ENCODE measurements around the gene IFI27L2.
"Not testable (repeated sequence)": the region's sequence is repeated elsewhere in the genome, so short reads cannot be mapped to it uniquely, and the experiment has no call there.

Gene IFI27L2, protein sequence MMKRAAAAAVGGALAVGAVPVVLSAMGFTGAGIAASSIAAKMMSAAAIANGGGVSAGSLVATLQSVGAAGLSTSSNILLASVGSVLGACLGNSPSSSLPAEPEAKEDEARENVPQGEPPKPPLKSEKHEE

DNA sequence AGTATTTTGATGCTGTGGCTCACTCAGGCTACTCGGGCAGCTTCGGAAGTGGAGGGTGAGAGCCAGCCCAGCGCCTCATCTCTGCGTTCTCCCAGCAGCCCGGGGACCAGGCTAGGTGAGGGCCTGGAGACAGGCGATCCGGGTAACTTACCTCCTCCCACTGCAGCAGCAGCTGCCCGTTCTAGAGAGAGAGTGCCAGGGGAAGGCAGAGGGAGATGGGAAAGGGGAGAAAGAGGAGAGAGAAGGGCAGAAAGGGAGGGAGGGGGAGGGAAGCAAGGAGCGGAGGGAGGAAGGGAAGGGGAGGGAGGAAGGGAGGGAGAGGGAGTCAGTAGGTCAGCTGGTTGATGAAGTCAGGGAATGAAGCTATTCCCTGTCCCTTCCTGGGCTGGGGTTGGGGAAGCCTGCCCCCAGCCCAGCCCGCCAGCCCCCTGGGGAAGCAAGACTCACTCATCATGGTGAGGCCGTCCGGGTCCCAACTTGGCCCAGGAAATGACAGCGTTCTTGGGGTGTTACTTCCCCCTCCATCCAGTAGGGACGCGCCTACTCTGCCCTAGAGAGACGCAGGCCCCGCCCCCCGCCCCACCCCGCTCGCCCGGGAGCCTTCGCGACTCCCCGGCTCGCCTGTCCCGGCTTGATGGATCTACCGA lies at the start of gene IFI27L2:
Gene IFI27L2 (minus strand): TSS at position 494 of the 647 bp plus-strand sequence. CDS start 40 bp downstream, at position 454.
- peak; percentile 79 for DNase-seq

DNA sequence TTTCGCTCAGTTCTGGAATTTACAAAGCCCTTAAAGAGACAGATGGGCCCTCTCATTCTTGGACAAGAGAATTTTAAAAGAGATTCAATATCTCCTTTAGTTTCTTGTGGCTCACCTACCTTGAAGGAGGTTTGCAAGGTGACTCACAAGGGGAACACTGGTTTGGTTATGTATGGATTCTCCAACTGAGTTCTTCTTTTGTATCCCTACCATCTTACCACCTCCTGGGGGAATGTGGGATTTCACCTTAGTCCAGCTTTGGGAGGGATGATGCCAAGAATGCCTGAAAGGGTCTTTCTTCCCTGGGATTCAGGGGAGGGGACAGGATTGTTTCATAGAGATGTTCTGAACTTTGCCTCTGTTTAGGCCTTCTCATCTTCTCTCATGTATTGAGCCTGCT lies 48.4 kb upstream of the IFI27L2 start:
- no peak for DNase-seq

DNA sequence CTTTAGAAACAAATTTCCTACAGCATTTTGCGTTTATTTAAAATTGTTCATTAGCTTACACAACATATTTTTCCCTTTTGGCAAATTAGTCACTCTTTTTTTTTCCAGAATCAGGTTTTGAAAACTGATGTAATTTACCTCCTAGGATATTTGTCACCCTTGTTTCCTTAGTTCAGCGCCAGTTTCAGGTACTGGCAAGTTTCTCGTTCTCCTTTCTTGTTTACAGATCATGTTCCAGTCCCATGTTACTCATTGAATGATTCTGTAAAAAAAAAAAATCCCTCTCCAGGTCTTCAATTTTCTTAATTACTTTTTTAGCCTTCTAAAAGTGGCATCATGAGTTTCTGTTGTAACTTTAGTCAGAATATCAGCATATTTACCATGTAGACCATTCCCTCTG lies 47.4 kb upstream of the IFI27L2 start:
- DNase-seq, result no peak

DNA sequence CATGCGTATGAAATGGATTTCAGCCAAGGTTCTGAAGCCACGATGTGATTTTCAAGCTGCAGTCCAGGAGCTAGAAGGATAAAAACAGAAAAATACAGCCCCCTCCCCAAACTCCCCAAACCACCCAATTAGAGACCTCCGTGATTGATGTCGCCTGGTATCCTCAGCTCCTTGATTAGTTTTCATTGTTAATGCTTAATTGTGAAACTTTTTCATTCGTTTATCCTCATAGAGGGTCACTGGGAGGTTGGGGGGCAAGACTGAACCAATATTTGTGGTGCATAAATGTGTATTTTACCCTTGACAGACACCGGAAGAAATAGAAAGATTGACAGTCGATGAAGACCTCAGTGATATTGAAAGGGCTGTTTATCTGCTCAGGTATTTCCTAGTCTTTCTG lies 46.3 kb upstream of the IFI27L2 start:
- no peak for DNase-seq

DNA sequence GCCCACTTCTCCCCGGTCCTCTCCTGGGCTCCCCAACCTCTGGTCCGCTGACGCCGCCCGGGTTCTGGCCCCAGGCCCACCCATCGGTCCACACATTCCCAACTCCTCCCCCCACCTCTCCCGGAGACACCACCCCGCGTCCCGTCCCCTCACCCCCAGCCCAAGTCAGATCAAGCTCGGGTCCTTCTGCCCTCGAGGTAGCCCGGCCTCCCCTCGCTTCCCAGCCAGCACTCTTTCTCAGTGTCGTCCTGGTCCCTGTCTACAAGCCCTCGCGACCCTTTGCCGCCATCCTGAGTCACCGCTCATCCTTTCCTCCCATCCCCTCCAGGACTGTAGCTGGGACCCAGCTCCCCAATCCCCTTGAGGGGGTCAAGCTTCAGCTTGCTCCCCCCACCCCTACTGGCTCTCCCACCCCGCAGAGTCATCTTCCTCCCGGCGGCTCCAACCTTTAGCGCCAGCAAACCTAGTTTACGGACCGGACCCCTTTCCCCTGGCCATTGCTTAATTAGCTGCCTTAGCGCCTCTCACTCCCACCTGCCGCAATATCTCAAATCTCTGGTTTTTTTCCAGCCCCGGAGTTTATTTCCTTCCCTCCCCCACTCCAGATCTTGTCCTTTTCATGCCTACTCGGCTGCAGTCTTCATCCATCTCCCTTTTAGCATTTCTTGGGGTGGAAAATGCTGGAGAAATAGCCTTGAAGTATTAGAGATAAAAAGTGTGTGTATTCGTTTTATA lies 45.8 kb upstream of the IFI27L2 start:
- DNase-seq, result no peak

DNA sequence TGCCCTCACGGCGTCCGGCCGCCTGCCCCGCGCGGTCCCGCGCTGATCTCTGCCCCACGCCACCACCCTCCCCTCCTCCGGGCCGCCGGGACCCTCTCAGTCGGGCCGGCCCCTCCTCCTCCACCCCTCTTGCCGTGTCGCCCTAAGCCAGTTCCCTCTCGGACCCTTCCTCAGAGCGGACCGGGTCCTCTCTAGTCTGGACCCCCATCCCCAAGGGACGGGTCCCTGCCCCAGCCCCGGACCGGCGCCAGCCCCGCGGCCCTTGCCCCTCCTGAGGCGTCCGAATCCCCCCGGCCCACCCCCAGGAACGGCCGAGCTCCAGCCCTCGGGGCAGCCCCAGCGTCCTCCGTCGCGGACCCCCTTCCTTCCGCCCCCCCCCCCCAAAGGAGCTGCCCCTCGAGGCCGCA lies 45.2 kb upstream of the IFI27L2 start:
- DNase-seq, result no peak

DNA sequence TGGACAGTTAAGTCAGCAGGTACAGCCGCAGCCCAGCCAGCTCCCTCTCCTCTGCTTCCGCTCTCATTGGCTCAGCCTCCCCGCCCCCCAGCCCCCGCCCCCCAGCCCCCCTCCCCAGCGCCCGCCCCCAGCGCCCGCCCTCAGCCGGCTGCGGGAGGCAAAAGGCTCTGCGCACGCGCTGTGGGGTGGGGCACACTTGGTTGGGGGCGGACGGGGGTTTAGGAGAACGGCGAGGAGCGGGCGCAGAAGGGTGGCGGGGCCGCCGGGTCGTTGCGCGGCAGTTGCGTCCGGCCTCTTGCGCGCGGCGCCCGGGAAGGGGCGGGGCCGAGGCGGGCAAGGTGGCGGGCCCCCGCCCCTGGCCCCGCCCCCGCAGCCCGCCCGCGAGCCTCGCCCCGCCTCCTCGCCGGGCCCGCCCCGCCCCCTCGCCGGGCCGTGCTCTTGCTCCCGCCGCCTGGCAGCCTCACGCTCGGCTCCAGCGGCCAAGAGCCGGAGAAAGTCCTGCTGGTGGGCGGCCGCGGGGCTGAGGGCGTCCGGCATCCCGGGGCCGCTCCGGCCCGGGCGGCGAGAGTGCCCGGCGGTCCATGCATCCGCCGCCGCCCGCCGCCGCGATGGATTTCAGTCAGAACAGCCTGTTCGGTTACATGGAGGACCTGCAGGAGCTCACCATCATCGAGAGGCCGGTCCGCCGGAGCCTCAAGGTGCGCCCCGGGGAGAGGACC lies 44.6 kb upstream of the IFI27L2 start, which contains the start of gene PPP4R4:
Gene PPP4R4 (plus strand): TSS at position 438 of the 719 bp plus-strand sequence. CDS start 144 bp downstream, at position 582.
- DNase-seq, result peak; percentile 90

DNA sequence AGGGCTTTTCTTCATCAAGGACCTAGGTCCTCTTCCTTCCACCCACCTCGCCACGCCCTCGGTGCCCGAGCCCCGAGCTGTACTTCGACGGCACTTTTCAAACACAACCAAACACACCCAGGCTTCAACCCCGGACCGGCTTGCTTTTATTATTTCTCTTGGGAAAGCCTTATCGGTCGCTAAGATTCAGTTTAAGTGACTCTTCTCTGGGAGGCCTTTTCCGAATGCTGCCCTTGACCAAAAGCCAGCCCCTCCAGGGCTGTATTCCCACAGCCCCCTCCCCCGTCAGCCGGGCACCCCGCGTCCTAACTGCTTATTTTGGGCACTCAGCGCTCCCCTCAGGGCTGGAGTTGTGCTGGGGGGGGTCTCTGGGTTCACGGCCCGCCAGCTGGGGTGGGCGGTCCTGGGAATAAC lies 44.1 kb upstream of the IFI27L2 start:
- peak; percentile 19 for DNase-seq

DNA sequence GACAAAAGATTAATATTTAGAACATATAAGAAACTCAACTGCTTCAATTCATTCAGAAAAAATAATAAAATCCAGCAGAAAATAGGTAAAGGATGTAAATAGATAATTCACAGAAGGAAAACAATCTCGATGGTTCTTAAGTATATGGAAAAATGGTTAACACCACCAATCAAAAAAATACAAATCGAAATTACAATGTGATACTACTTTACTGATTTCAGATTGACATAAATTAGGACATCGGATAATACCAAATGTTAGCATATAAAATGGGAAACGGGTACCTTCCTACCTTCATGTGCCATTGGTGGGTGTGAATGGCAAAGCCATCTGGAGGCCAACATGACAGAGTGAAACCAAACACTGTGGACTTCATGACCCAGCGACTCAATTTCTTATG lies 43.1 kb upstream of the IFI27L2 start:
- no peak for DNase-seq

DNA sequence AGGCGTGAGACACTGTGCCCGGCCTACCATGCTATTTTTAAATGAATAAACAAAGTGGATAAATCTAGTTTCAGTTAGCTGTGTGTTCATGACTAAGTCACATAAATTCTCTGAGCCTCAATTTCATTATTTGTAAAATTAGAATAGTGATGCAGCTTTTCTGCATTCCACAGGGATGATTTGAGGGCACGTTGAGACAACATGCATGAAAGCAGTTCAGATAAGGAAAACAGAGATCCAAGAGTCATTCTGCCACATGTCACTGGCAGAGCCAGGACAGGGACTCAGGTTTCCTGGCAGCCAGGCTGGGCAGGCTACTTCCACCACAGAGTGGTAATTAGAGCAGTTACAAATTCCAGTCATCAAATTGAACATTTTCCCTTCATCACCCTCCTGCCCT lies 41.8 kb upstream of the IFI27L2 start:
- no peak for DNase-seq

DNA sequence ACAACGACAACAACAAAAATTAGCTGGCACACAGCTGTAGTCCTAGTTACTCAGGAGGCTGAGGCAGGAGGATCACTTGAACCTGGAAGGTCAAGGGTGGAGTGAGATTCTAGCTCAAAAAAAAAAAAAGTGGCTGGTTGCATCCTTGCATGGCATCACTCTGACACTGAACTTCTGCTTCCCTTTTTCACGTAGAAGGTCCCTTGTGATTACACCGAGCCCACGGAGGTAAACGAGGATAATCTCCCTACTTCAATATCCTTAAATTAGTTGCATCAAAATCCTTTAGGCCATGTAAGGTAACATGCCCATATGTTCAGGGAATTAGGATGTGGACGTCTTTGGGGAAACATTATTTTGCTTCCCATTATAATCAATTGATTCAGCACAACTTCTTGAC lies 40.7 kb upstream of the IFI27L2 start:
- DNase-seq, result no peak

DNA sequence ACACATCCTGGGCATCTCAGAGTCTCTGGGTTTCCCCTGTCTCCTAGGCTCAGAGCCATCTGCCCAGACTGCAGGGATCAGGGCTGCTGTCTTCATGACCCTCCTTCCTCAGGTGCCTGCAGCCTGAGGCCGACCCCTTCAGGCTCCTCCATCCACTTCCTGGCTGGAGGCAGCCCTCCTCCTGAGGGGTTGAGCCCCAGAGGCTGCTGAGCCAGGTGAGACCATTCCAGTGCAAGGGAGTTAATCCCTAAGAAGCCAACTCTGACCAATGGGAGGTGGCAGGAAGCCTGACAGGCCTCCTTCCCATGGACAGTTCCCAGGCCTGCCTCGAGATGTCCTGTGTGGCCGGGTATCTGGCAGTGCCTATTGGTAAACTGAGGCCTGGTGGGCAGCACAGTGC lies 36.3 kb upstream of the IFI27L2 start:
- no peak for DNase-seq

DNA sequence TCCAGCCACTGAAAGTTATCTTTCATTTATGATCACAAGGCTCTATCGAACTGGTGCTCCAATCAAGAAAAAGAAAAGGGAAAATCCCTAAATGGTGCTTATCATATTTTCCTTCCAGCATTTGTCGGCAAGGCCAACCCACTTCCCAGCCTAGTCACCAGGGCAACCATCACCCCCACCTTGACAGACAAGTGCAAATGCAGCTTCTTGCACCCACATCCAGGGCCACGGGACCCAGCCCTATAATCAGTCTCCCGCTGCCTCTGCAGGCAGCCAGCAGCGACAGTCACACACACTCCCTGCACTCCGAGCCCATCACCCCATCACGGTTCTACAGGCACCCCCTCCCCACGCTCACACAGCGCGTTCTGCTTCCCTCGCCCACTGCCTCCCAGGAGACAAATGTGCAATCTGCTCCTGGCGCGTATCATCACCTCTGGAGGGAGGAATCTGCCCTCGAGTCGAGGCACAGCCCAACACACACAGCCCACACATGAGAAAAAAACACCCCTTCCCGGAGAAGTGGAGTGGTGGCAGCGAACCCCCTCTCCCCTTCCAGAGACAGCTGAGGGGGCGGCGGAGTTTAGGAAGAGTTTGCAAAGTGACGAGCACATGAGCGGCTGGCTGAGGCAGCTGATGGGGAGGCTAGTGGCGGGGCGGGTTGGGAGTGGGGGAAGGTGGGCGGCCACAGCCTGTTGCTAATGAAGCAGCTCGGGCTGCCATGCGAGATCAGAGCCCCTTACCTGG lies 35.5 kb upstream of the IFI27L2 start:
- no peak for DNase-seq

DNA sequence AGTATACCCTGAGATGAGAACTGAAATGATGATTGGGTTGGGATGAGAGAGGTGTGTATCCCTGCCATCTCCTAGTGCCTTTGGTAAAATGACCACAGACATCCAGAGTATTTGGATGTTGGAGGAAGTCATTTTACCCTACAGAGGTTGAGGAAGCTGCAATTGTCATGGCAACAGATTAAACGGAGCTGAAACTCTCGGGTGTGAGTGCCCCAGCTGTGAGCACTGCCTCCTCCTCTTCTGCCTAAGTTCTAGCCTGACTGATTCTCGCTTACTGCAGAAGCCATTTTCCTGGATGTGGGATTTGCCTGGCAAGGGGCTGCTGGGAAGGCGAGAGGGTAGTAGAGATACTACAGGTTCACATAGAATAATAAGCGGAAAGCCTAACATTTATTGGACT lies 34.4 kb upstream of the IFI27L2 start:
- DNase-seq, result no peak

DNA sequence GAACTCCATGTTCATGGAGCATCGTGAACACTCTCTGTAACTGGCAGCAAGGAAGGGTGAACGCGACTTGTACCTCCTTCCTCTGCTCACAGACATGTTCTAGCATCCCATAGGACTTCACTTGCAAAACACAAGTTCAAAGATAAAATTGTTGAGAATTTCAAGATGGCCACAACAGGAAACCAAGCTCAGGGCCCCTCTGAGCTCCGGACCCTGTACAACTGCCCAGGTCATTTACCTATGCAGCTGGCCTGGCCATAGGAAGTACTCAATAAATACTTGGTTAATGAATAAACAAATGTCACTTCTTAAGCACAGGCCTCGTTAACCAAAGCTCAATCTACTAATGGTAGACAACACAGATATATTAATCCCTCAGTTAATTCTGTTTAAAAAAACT lies 33.1 kb upstream of the IFI27L2 start:
- no peak for DNase-seq

DNA sequence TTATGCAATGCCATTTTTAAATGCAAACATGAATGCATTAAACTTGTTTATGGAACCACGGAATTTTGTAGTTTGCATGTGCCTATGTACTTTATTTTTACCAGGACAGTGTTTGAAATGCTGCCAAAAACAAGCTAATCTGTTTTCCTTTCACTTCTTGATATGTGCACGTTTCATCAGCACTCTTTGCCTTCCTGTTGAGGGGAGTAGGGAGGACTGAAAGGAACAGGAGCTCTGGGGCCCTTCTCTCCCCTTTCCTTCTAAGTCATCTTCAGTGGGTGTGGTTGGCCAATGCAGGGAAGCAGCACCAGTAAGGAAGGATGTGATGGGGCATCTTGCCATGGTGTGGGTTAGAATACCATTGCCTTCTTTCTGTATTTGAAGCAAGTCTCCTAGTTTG lies 32.6 kb upstream of the IFI27L2 start:
- DNase-seq, result no peak

DNA sequence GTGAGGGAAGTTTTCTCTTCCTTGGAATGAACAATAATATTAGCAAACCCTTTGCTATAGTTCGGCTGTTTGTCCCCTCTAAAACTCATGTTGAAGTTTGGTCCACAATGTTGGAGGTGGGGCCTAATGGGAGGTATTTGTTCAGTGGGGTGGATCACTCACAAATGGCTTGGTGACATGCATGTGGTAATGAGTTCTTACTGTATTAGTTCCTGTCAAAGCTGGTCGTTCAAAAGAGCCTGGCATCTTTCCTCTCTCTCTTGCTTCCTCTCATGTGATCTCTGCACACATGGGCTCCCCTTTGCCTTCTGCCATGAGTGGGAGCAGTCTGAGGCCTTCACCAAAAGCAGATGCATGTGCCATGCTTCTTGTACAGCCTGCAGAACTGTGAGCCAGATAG lies 31.7 kb upstream of the IFI27L2 start:
- DNase-seq, result no peak

DNA sequence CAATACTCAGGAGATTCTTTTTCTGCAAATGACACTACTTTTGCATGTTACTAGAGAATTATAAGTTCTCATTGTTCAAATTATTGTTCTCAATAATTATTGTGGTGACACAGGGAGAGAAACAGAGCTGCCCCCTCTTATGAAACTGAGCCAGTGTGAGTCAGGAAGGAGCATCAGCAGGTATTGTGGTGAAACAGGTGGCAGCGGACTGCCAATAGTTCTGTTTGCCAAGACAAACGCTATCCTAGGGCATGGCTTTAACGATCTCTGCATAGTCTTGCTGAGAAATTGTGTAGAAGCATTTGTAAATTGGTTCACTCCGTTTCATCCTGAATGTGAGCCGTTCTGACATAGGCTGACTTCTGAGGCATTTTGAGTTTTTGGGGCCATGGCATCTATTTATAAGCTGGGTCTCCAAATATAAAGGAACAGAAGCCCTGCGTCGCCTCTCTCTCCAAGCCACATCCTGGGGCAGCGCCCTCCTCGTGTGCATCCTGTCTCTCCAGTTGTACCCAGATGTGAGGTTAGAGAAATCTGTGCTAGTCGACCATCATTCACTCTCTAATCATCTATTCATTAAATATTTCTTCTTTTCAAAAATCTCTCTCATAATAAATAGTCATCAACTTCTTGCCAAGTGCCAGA lies 29.0 kb upstream of the IFI27L2 start:
- peak; percentile 44 for DNase-seq

DNA sequence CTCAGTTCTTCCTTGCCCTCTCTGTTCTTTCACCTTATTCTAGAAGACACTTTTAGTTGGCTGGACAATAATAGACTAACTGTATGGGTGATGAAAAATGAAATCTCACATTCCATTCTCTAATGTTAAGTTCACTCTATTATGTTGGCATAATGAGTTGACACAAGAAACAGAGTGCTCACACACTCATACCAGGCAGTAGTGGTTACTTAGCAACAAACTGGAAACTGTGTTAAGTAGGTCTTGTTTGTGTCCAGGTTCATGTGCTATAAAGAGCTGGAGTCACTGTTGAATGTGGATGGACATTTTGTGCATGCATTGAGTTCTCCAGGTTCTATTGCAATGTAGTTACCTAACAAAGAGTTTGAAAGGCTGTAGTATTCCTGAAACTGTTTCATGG lies 27.8 kb upstream of the IFI27L2 start:
- DNase-seq, result no peak

DNA sequence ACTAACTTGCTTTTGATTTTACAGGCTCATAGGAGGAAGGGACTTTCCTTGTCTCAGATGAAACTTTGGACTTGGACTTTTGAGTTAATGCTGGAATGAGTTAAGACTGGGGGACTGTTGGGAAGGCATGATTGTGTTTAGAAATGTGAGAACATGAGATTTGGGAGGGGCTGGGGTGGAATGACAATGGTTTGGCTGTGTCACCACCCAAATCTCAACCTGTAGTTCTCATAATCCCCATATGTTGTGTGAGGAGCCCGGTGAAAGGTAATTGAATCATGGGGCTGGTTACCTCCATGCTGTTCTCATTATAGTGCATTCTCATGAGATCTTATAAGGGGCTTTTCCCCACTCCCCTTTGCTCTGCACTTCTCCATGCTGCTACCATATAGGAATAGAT lies 26.7 kb upstream of the IFI27L2 start:
- DNase-seq, result not testable (repeated sequence)

DNA sequence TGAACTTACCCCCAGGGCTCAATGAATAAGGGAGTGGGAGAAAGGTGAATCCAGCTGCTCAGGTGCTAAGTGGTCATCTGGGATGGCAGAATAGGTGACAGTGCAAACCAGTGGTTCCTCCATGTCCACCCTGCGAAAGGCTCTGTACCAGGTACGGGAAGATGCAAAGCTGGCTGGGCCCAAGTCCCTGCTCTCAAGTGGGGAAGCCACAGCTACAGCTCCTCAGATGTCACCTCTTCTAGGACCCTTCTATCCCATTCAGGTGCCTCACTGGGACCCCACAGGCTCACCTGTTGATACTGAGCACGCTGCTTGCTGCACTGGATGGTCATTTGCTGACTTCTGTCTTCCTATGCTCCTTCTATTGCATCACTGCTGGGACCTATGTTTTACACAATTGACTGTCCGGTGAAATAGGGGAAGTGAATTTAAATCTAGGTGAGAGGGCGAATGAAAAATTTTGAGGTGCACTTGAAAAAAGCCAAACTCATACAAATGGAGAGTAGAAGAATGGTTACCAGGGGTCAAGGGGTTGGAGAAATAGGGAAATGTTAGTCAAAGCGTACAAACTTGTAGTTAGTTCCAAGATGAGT lies 24.4 kb upstream of the IFI27L2 start:
- DNase-seq, result no peak

DNA sequence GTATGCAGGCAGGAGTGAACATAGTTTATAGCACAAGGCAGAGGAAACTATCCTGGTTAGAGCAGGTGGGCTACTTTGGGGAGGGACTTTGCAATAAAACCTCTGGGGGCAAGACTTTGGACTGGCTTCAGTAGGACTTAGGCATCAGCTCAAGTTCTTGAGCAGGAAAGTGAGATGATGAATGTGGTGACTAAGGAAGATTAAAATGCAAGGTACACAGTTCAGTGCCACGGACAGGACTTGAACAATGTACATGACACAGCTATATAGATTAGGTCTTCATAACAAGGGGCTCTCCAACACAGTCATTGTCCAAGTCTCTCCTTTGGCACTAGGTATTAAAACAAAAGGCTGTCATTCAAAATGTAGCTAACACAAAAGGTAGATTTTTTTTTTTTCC lies 23.3 kb upstream of the IFI27L2 start:
- DNase-seq, result no peak

Data from CD4-positive, alpha-beta T cell treated with Interleukin-10 for 1 hour (primary cell).